Measurements from ENCODE around the gene TMC7.

Gene TMC7

DNA sequence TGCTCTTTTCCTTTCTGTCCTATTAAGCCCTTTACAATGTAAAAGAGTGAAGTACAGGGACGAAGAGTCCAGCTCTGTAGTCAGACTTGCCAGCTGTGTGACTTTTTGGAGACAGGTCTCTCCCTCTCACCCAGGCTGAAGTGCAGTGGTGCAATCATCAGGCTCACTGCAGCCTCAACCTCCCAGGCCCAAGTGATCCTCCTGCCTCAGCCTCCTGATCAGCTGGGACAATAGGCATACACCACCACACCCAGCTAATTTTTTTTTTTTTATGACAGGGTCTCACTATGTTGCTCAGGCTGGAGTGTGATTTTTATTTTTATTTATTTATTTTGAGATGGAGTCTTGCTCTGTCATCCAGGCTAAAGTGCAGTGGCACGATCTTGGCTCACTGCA lies 122.9 kb downstream of the TMC7 start:
- ChIA-PET CTCF (interaction anchor here (1.4 to 4.1 kb wide), 3 partner anchors 11 to 21 kb away, joined by 3 to 26 read pairs (median 6); no protein-coding TSS in a partner anchor), POLR2A (no interaction called here)
- no peak overlapping the region for H3K4me3 ChIP-seq (ENCODE audit: low read depth, low read length)
- no peak for TF ChIP-seq CTCF (IDR thresholded peaks at IDR 0.05; ENCODE audit: insufficient read depth, low read length, missing control alignments)
- no peak for DNase-seq (ENCODE audit: low read depth, low spot score)

DNA sequence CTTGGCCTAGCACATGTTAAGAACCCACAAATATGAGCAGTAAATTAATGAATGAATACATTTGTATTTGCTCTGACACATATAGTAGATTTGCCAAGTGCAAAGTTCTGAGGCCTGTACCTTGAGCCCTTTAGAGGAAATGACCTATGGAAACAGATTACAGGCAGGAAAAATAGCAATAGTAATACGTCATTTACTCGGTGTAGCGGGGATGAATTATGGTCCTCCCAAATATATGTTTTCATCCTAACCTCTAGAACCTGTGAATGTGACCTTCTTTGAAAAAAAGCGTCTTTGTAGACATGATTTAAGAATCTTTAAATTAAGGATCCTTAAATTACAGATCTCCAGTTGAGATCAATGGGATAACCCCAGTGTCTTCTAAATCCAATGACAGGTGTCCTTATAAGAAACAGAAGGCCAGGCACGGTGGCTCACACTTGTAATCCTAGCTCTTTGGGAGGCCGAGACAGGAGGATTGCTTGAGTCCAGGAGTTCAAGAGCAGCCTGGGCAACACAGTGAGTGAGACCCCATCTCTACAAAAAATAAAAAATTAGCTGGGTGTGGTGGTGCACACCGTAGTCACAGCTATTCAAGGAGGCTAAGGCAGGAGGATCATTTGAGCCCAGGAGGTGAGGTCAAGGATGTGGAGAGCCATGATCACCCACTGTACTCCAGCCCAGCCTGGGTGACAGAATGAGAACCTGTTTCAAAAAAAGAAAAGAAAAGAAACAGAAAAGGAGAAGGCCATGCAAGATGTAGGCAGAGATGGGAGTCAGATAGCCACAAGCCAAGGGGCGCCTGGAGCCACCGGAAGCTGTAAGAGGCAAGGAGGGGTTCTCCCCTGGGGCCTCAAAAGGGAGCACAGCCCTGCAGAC lies 124.9 kb downstream of the TMC7 start:
- DNase-seq (ENCODE audit: low read depth, low spot score), result no peak
- no peak for TF ChIP-seq CTCF (IDR thresholded peaks at IDR 0.05; ENCODE audit: insufficient read depth, low read length, missing control alignments)
- POLR2A ChIA-PET, result no interaction called here
- no peak overlapping the region for H3K4me3 ChIP-seq (ENCODE audit: low read depth, low read length)
- CTCF ChIA-PET, result interaction anchor here (1.2 to 4.1 kb wide), 4 partner anchors 23 to 71 kb away, joined by 4 to 26 read pairs (median 8); no protein-coding TSS in a partner anchor

GRCh38 chr16:19109288-19109664 lies 125.5 kb downstream of the TMC7 start:
- DNase-seq (ENCODE audit: low read depth, low spot score), result no peak
- ChIA-PET CTCF (interaction anchor here (2.0 kb wide), 1 partner anchor 23 kb away, joined by 9 read pairs; no protein-coding TSS in a partner anchor), POLR2A (no interaction called here)
- TF ChIP-seq CTCF (IDR thresholded peaks at IDR 0.05; ENCODE audit: insufficient read depth, low read length, missing control alignments), result no peak
- no peak overlapping the region for H3K4me3 ChIP-seq (ENCODE audit: low read depth, low read length)

DNA sequence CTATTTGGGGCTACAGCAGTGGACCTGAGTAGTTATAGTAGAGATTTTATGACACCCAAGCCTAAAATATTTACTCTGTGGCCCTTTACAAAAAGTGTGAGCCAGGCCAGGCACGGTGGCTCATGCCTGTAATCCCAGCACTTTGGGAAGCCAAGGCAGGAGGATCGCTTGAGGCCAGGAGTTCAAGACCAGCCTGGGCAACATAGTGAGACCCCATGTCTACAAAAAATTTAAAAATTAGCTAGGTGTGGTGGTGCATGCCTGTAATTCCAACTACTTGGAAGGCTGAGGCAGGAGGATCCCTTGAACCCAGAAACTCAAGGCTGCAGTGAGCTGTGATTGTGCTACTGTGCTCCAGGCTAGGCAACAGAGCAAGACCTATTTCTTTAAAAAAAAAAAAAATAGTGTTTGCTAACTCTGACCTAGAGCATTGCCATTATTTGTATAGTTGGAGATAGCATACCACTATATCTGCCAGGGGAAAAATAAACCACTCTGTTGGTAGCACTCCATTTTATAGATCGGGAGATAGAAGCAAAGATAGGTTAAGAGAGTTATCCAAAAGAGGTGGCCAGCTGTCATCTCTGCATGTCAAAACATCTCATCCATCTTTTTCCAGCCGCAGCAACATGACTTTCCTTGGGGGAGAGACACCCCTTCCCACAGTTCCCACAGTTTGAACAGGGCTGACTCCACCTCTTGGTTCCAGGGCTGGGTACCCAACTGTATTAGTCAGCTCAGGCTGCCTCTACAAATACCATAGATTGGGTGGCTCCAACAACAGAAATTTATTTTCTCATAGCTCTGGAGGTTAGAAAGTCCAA lies 127.0 kb downstream of the TMC7 start:
- no peak for TF ChIP-seq CTCF (IDR thresholded peaks at IDR 0.05; ENCODE audit: insufficient read depth, low read length, missing control alignments)
- H3K4me3 ChIP-seq (ENCODE audit: low read depth, low read length), result no peak overlapping the region
- no peak for DNase-seq (ENCODE audit: low read depth, low spot score)
- ChIA-PET CTCF (interaction anchor here (1.0 to 5.2 kb wide), 3 partner anchors 10 to 25 kb away, joined by 3 to 24 read pairs (median 9); no protein-coding TSS in a partner anchor), POLR2A (no interaction called here)

DNA sequence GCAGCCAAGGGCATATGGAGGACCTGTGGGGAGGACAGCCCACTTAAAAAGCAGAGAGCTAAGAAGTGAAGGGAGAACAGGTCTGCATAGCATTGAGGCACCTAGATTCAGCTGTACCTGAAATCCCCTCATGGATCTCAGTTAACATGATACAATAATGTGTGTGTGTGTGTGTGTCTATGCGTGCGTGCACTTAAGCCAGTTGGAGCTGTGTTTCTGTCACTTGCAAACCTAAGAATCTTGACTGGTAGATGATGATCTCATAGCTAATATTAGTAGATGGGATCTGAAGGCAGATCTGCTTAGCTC lies 128.3 kb downstream of the TMC7 start:
- ChIA-PET POLR2A (interaction anchor here (1.1 kb wide), 1 partner anchor 24 kb away, joined by 3 read pairs; no protein-coding TSS in a partner anchor), CTCF (interaction anchor here (1.5 to 5.2 kb wide), 4 partner anchors 17 to 142 kb away, joined by 6 to 24 read pairs (median 8); no protein-coding TSS in a partner anchor)
- H3K4me3 ChIP-seq (ENCODE audit: low read depth, low read length), result no peak overlapping the region
- no peak for DNase-seq (ENCODE audit: low read depth, low spot score)
- no peak for TF ChIP-seq CTCF (IDR thresholded peaks at IDR 0.05; ENCODE audit: insufficient read depth, low read length, missing control alignments)

All from AG04449 (cell line).